WERI-Rb-1 (cell line): ENCODE results near the gene COL19A1.
A peak's percentile ranks its signal among the peaks of the same experiment; 100 is the strongest.

Source experiments
- DNase-seq: peaks from one replicate; pipeline ENCODE4 v3.0.0-alpha.2; 2020
- H3K27ac ChIP-seq: fragments of 250-450 bp; sonication (Bioruptor Pico); 2 replicates; pipeline ENCODE4 v1.5.1; 2020; ENCODE audit warnings: mild to moderate bottlenecking, moderate library complexity
- H3K27me3 ChIP-seq: fragments of 250-450 bp; sonication (Bioruptor Pico); 2 replicates; pipeline ENCODE4 v1.5.1; 2021; ENCODE audit warnings: mild to moderate bottlenecking, low read depth, moderate library complexity; ENCODE audit not compliant: insufficient read depth, severe bottlenecking
- H3K36me3 ChIP-seq: fragments of 250-450 bp; sonication (Bioruptor Pico); 2 replicates; pipeline ENCODE4 v1.5.1; 2020; ENCODE audit warnings: mild to moderate bottlenecking, moderate library complexity
- H3K4me3 ChIP-seq: 2 replicates; pipeline ENCODE4 v1.5.1; 2011; ENCODE audit warnings: low read depth, mild to moderate bottlenecking, control low read depth, low read length
- H3K9me3 ChIP-seq: fragments of 250-450 bp; sonication (Bioruptor Pico); 2 replicates; pipeline ENCODE4 v1.5.1; 2021; ENCODE audit warnings: mild to moderate bottlenecking, moderate library complexity; ENCODE audit not compliant: severe bottlenecking
- CTCF ChIP-seq: IDR thresholded peaks from 2 replicates; pipeline ENCODE4 v1.5.1; 2011; ENCODE audit warnings: low read depth, mild to moderate bottlenecking, control low read depth, inconsistent platforms, low read length

The COL19A1 gene

GRCh38 chr6:70216767-70217166, 350.4 kb downstream of the COL19A1 start:
- Histone ChIP-seq H3K27ac (no peak overlapping the region), H3K27me3 (no peaks in the 10 kb centered on the region), H3K4me3 (no peak overlapping the region), H3K9me3 (no peaks in the 10 kb centered on the region), H3K36me3 (no peaks in the 10 kb centered on the region)
- TF ChIP-seq CTCF, result no peak
- no peak for DNase-seq

- Histone ChIP-seq H3K9me3 (no peaks in the 10 kb centered on the region), H3K4me3 (no peak overlapping the region), H3K27ac (no peak overlapping the region), H3K27me3 (no peaks in the 10 kb centered on the region), H3K36me3 (no peaks in the 10 kb centered on the region)
- TF ChIP-seq CTCF, result no peak
- no peak for DNase-seq
These were observed 353.7 kb downstream of the COL19A1 start for GRCh38 chr6:70219943-70220613.

GRCh38 chr6:70221025-70221714, 354.8 kb downstream of the COL19A1 start:
- peak; percentile 22 for DNase-seq
- H3K36me3 ChIP-seq, result no peaks in the 10 kb centered on the region
- no peaks in the 10 kb centered on the region for H3K9me3 ChIP-seq
- no peak overlapping the region for H3K4me3 ChIP-seq
- H3K27me3 ChIP-seq, result no peaks in the 10 kb centered on the region
- H3K27ac ChIP-seq, result no peak overlapping the region
- peak; percentile 40; the same call in 1 of the 2 replicates for TF ChIP-seq CTCF

- no peak for DNase-seq
- TF ChIP-seq CTCF, result no peak
- Histone ChIP-seq H3K27ac (no peak overlapping the region), H3K27me3 (no peaks in the 10 kb centered on the region), H3K36me3 (no peaks in the 10 kb centered on the region), H3K9me3 (no peaks in the 10 kb centered on the region), H3K4me3 (no peak overlapping the region)
These were observed 355.5 kb downstream of the COL19A1 start for GRCh38 chr6:70221715-70222438.

GRCh38 chr6:70222439-70222749, 356.0 kb downstream of the COL19A1 start:
- H3K27ac ChIP-seq, result no peak overlapping the region
- TF ChIP-seq CTCF, result no peak

More at GRCh38 chr6:70222439-70222749, 356.0 kb downstream of the COL19A1 start:
- H3K9me3 ChIP-seq, result no peaks in the 10 kb centered on the region
- no peaks in the 10 kb centered on the region for H3K36me3 ChIP-seq
- DNase-seq, result no peak
- H3K27me3 ChIP-seq, result no peaks in the 10 kb centered on the region
- H3K4me3 ChIP-seq, result no peak overlapping the region
